Pancreas (tissue), 10 donors: Measurements from ENCODE around the gene SLC16A1. TPM values are rescaled to one million over a fixed set of nuclear protein-coding genes. Genes with fewer than 3 reads are reported as not detected.
"Not testable (repeated sequence)": the region's sequence is repeated elsewhere in the genome, so short reads cannot be mapped to it uniquely, and the experiment has no call there.

ENCODE experiments used
- ATAC-seq, 4 donors: fragments of 200-7000 bp; cut with Tn5 transposase; one replicate each; pipeline versions ENCODE4 v1.8.0 to v1.9.1; 2020; ENCODE audit warnings: mild to moderate bottlenecking in 4 of 4, moderate library complexity in 4 of 4
- DNase-seq, 6 donors: peaks; one replicate each; pipeline ENCODE4 v3.0.0-alpha.2; 2020
- FAIRE-seq: peaks from 2 replicates; lab custom pipeline; 2012; peaks lifted over from hg19 to GRCh38; lab: Jason Lieb, UNC
- H3K27ac ChIP-seq, 4 donors: fragments of 200-600 bp; sonication (generic); 1 replicate in 3 of 4; 2 replicates in 1 of 4; pipeline versions ENCODE4 v1.5.0 to v1.8.0; 2020
- H3K27me3 ChIP-seq, 4 donors: fragments of 200-600 bp; one replicate each; pipeline ENCODE4 v1.8.0; 2021
- H3K36me3 ChIP-seq, 3 donors: fragments of 200-600 bp; sonication (generic) in 1 of 3; one replicate each; pipeline versions ENCODE4 v1.5.0 to v1.8.0; 2020 to 2021
- H3K4me1 ChIP-seq, 3 donors: fragments of 200-600 bp; one replicate each; pipeline ENCODE4 v1.8.0; 2021
- H3K4me3 ChIP-seq, 4 donors: fragments of 200-600 bp; sonication (generic) in 2 of 4; one replicate each; pipeline versions ENCODE4 v1.5.0 to v1.8.0; 2020 to 2021
- H3K9me3 ChIP-seq, 4 donors: fragments of 200-600 bp; one replicate each; pipeline ENCODE4 v1.8.0; 2021
- WGBS, 2 donors: extraction: QIAGEN DNeasy Blood & Tissue Kit; methylation state at CpG; one replicate each; pipeline ENCODE4 v1.1.7; 2013; 5-methylcytosine and 5-hydroxymethylcytosine counted together
- intact Hi-C, 3 donors: fragments of 100-400 bp; cut with DNase I; formaldehyde crosslinking; loops; one replicate each; pipeline versions ENCODE4 v1.11.1 to v1.14.2; 2022
- polyA plus RNA-seq, 2 donors: library from polyadenylated mRNA; stranded (reverse); fragments of 200-250 nt; gene quantifications; one replicate each; pipeline ENCODE4 v1.2.3, GENCODE V29; 2013
- total RNA-seq, 6 donors: library from RNA; stranded (reverse); fragmentation: NEBNext Ultra II Directional in 4 of 6; extraction: Animal tissue kit (Norgen Biotek cat#: 25700) in 4 of 6; gene quantifications; one replicate each; pipeline versions ENCODE4 v1.2.1 to v1.2.4, GENCODE V29; 2021 to 2023
- TF ChIP-seq, protein P1 (sequence below), 4 donors: fragments of 200-600 bp; sonication (generic) in 3 of 4; IDR thresholded peaks; one replicate each; pipeline versions ENCODE4 v1.5.0 to v1.8.0; 2021; ENCODE audit warnings: antibody characterized with exemption in 4 of 4
- donor health status: healthy with polysubstance abuse.
- donor health status: DM: no; HTN: no; CAD: no; lungs with moderate emphysema.
- donor health status: DM: no; HTN: no; CAD: no.
- donor health status: control.
- donor health status: control.
- donor health status: Bipolar disorder and iron deficiency.
- donor health status: DM: yes; HTN: yes; CAD: no.
- donor health status: DM: no; HTN: no; CAD: no.
- donor health status: DM: no; HTN: no; CAD: no.
- donor health status: DM: yes; HTN: yes; CAD: no.

Gene SLC16A1
- total and polyA plus RNA-seq, 8 donors: 0.42 to 5.2 (median 2.1) TPM

DNA sequence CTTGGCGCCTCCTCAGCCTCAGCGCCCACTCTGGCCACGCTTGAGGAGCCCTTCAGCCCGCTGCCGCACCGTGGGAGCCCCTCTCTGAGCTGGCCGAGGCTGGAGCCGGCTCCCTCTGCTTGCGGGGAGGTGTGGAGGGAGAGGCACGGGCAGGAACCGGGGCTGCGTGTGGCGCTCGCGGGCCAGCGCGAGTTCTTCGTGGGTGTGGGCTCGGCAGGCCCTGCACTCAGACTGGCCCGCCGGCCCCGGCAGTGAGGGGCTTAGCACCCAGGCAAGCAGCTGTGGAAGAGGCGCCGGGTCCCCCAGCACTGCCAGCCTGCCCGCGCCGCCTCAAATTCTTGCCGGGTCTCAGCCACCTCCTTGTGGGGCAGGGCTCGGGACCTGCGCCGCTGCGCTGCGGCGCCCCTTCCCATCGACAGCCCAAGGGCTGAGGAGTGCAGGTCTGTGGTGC lies 61.4 kb downstream of the SLC16A1 start:
- TF ChIP-seq, protein P1, sequence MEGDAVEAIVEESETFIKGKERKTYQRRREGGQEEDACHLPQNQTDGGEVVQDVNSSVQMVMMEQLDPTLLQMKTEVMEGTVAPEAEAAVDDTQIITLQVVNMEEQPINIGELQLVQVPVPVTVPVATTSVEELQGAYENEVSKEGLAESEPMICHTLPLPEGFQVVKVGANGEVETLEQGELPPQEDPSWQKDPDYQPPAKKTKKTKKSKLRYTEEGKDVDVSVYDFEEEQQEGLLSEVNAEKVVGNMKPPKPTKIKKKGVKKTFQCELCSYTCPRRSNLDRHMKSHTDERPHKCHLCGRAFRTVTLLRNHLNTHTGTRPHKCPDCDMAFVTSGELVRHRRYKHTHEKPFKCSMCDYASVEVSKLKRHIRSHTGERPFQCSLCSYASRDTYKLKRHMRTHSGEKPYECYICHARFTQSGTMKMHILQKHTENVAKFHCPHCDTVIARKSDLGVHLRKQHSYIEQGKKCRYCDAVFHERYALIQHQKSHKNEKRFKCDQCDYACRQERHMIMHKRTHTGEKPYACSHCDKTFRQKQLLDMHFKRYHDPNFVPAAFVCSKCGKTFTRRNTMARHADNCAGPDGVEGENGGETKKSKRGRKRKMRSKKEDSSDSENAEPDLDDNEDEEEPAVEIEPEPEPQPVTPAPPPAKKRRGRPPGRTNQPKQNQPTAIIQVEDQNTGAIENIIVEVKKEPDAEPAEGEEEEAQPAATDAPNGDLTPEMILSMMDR (IDR thresholded peaks at IDR 0.05): no peak
- Histone ChIP-seq H3K4me3 (no peak overlapping the region), H3K4me1 (no peaks in the 10 kb centered on the region), H3K27me3 (no peaks in the 10 kb centered on the region), H3K27ac (no peak overlapping the region), H3K36me3 (no peaks in the 10 kb centered on the region), H3K9me3 (no peaks in the 10 kb centered on the region)
- 92 to 96% methylated on average over 30 to 35 of the region's 35 CpGs for WGBS, 2 donors
- FAIRE-seq (no peak), DNase-seq (no peak), ATAC-seq (no peak)
- intact Hi-C loops: no loop called here

GRCh38 chr1:112894010-112894292 lies 62.0 kb downstream of the SLC16A1 start:
- intact Hi-C loops: no loop called here
- no peak for FAIRE-seq

GRCh38 chr1:112893288-112894009 lies 62.5 kb downstream of the SLC16A1 start:
- Histone ChIP-seq H3K27me3 (no peaks in the 10 kb centered on the region), H3K9me3 (no peaks in the 10 kb centered on the region), H3K27ac (no peak overlapping the region), H3K4me1 (no peaks in the 10 kb centered on the region), H3K36me3 (no peaks in the 10 kb centered on the region), H3K4me3 (no peak overlapping the region)
- intact Hi-C loops: no loop called here
- no peak for FAIRE-seq
- TF ChIP-seq, protein P1 (IDR thresholded peaks at IDR 0.05): no peak
- ATAC-seq: no peak
- WGBS, 2 donors: 76 to 85% methylated on average over 6 of the region's 6 CpGs
- no peak for DNase-seq

More at GRCh38 chr1:112894010-112894292, 62.0 kb downstream of the SLC16A1 start:
- TF ChIP-seq, protein P1 (IDR thresholded peaks at IDR 0.05): no peak
- H3K4me3 ChIP-seq: no peak overlapping the region
- no peaks in the 10 kb centered on the region for H3K9me3 ChIP-seq
- H3K27ac ChIP-seq: no peak overlapping the region
- no peaks in the 10 kb centered on the region for H3K27me3 ChIP-seq
- DNase-seq (no peak), ATAC-seq (no peak)
- H3K36me3 ChIP-seq: no peaks in the 10 kb centered on the region
- 94 to 95% methylated on average over 3 of the region's 3 CpGs for WGBS, 2 donors
- H3K4me1 ChIP-seq: no peaks in the 10 kb centered on the region

DNA sequence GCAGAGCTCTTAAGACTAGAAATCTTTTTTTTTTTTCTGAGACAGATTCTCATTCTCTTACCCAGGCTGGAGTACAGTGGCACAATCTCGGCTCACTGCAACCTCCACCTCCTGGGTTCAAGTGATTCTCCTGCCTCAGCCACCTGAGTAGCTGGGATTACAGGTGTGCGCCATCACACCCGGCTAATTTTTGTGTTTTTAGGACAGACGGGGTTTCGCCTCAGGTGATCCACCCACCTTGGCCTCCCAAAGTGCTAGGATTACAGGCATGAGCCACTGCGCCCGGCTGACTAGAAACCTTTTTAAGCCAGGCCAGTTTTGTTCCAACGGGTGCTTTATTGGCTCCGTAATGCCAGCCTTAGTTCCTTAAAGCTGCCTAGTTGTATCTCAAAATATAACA lies 66.1 kb downstream of the SLC16A1 start:
- H3K27me3 ChIP-seq, H3K36me3 ChIP-seq, intact Hi-C loops, H3K4me1 ChIP-seq, H3K4me3 ChIP-seq, H3K9me3 ChIP-seq, ATAC-seq, DNase-seq, FAIRE-seq, H3K27ac ChIP-seq: not testable (repeated sequence)
- WGBS, 2 donors: 87 to 95% methylated on average over 9 of the region's 9 CpGs

DNA sequence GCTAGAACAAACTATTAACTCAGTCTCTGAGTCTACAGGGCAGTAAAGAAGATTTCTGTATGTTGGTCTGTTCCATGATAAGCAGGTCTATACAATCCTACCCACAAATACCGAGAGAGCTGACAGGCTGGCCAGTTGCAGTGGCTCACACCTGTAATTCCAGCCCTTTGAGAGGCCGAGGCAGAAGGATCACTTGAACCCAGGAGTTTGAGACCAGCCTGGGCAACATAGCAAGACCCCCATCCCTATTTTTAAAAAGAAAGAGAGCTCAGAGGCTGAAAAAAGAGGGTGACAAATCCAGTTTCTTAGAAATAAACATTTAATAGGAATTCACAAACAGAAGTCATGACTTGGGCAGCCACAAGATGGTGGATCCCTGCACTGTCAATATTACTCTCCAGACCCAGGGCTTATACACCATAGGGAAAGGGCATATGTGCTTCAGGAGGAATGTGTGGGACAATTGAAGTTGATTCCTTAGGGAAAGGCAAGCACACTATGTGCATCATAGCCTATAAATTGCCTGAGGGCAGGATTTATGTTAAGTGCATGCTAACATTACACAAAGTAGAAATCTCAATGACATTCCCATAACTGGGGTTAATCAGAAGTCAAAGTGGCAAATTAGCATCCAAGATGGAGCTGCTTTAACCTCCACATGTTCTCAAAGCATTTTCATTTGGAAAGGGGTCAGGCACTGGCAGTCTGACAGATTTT lies 66.8 kb downstream of the SLC16A1 start:
- no peaks in the 10 kb centered on the region for H3K9me3 ChIP-seq
- no peak overlapping the region for H3K27ac ChIP-seq
- 50 to 65% methylated on average over 2 of the region's 2 CpGs for WGBS, 2 donors
- H3K36me3 ChIP-seq: no peaks in the 10 kb centered on the region
- intact Hi-C loops: no loop called here
- no peaks in the 10 kb centered on the region for H3K4me1 ChIP-seq
- TF ChIP-seq, protein P1 (IDR thresholded peaks at IDR 0.05): no peak
- DNase-seq (no peak), FAIRE-seq (no peak), ATAC-seq (no peak)
- H3K4me3 ChIP-seq: no peak overlapping the region
- no peaks in the 10 kb centered on the region for H3K27me3 ChIP-seq
